Ishikawa (cell line): ENCODE data around the gene PLPP4.

Source experiments
- CEBPB ChIP-seq: IDR thresholded peaks from 2 replicates; pipeline ENCODE4 v1.6.1; 2012
- CREB1 ChIP-seq: IDR thresholded peaks from 2 replicates; pipeline ENCODE4 v1.6.1; 2012; ENCODE audit warnings: low read depth
- EGR1 ChIP-seq: IDR thresholded peaks from 2 replicates; pipeline ENCODE4 v1.6.1; 2012
- EP300 ChIP-seq: IDR thresholded peaks from 2 replicates; pipeline ENCODE4 v1.6.1; 2012; ENCODE audit warnings: borderline replicate concordance
- FOXM1 ChIP-seq: IDR thresholded peaks from 2 replicates; pipeline ENCODE4 v1.6.1; 2012; ENCODE audit warnings: low read depth, borderline replicate concordance
- NFIC ChIP-seq: IDR thresholded peaks from 2 replicates; pipeline ENCODE4 v1.6.1; 2012
- RAD21 ChIP-seq: IDR thresholded peaks from 2 replicates; pipeline ENCODE4 v1.6.1; 2012; ENCODE audit warnings: low read depth
- REST ChIP-seq: IDR thresholded peaks from 2 replicates; pipeline ENCODE4 v1.6.1; 2012; ENCODE audit warnings: low read depth, mild to moderate bottlenecking
- TAF1 ChIP-seq: IDR thresholded peaks from 2 replicates; pipeline ENCODE4 v1.6.1; 2012; ENCODE audit warnings: low read depth, mild to moderate bottlenecking
- TCF12 ChIP-seq: IDR thresholded peaks from 2 replicates; pipeline ENCODE4 v1.6.1; 2012; ENCODE audit warnings: low read depth
- TEAD4 ChIP-seq: IDR thresholded peaks from 2 replicates; pipeline ENCODE4 v1.6.1; 2012
- USF1 ChIP-seq: IDR thresholded peaks from 2 replicates; pipeline ENCODE4 v1.6.1; 2012
- YY1 ChIP-seq: IDR thresholded peaks from 2 replicates; pipeline ENCODE4 v1.6.1; 2012; ENCODE audit warnings: low read depth
- ZBTB7A ChIP-seq: IDR thresholded peaks from 2 replicates; pipeline ENCODE4 v1.6.1; 2012; ENCODE audit warnings: low read depth
- TF ChIP-seq, protein P1 (sequence below): IDR thresholded peaks from 2 replicates; pipeline ENCODE4 v1.6.1; 2012

Gene PLPP4

GRCh38 chr10:120466006-120466405 is 9.0 kb downstream of the PLPP4 start:
- TF ChIP-seq, protein P1, sequence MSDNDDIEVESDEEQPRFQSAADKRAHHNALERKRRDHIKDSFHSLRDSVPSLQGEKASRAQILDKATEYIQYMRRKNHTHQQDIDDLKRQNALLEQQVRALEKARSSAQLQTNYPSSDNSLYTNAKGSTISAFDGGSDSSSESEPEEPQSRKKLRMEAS, result no peak
- TF ChIP-seq NFIC (no peak), USF1 (no peak), YY1 (no peak), RAD21 (no peak)

- no peak for TF ChIP-seq REST
- no peak for TF ChIP-seq TCF12
- no peak for TF ChIP-seq TEAD4
- no peak for TF ChIP-seq TAF1
- TF ChIP-seq FOXM1, result no peak
- TF ChIP-seq RAD21, result no peak
These were observed 16.6 kb downstream of the PLPP4 start for GRCh38 chr10:120473593-120473992.

DNA sequence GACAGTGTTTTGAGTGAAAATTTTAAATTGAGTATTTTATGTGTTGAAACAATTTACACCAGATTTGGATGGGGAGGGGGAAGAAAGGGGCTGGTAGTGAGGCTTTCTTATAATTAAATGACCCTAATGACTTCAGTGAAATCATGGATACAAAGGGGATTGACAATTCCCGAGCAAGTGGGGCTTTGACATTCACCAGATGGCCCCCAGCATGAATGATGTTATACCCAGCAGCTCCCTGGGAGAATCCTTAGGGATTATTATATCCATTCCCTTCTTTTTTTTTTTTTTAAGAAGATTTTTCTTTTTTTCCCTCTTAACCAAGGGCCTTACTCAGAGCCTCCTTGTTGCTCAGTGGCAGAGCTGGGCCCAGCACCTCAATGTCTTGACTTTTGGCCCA is 17.9 kb downstream of the PLPP4 start:
- TF ChIP-seq EGR1 (no peak), YY1 (no peak), EP300 (no peak), TEAD4 (no peak), TCF12 (no peak), NFIC (no peak), CEBPB (no peak), REST (no peak), ZBTB7A (no peak), USF1 (no peak), FOXM1 (no peak), RAD21 (no peak), CREB1 (no peak), TAF1 (no peak)
- TF ChIP-seq, protein P1, result no peak

DNA sequence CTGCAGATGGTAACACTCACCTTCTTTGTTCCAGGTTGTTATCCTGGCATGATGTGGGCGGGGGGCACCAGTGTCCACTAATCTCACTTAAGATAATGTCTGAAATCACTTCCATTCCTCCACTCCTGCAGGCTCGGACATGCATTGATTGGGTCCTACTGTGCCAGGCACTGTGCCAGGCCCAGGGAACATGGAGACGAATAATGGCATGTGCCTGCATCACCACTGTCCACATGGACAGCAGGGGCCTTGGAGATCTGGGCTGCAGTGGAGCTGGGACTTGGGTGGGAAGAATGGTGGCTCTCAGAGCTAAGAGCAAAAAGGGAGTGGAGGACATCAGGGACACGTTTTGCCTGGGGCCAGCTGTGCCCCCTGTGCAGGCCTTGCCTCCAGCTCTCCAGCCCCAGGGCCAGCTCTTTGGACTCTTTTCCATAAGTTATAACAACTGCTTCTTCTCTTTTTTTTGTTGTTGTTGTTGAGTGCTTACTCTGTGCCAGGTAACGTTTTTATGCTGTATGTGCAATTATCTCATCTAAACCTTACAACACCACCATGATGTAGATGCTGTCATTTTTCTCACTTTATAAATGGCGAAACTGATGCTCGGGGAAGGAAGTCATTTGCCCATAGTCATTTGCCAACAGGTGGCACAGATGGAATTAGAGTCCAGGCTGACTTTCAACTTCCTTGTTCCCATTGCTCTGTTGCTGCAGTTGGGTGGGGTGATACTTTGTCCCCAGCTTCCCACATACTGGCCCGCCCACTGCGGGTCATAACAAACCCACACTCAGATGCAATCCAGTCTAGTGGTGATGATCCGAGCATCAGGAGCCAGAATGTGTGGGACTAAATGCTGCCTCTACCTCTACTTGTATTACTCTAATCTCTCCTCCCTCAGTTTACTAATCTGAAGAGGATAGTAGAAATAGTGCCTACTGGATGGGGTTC is 19.1 kb downstream of the PLPP4 start:
- TF ChIP-seq NFIC (no peak), TEAD4 (no peak), RAD21 (no peak), YY1 (no peak), USF1 (no peak), REST (no peak), TAF1 (no peak), CEBPB (no peak), EP300 (no peak), ZBTB7A (no peak), TCF12 (no peak)
- TF ChIP-seq, protein P1, result no peak
